Uterine smooth muscle cell (primary cell): Measurements from ENCODE around the gene TMEM30A. TPM values are rescaled to one million over a fixed set of nuclear protein-coding genes. Genes with fewer than 3 reads are reported as not detected.

Experiments used
- total RNA-seq: library from RNA; depleted of rRNA; stranded (reverse); fragments of >200 nt; gene quantifications from 2 replicates; pipeline ENCODE4 v1.2.3, GENCODE V29; 2014

Gene TMEM30A
- total RNA-seq: 202 and 217 TPM in 2 replicates

GRCh38 chr6:75284632-75285282 lies at the start of gene TMEM30A:
TSS of gene TMEM30A (minus strand) at chr6:75284792. CDS start at chr6:75284638, 154 bp downstream.

GRCh38 chr6:75243333-75244062 lies 41.1 kb downstream of the TMEM30A start, which contains the start of gene COX7A2:
TSS of gene COX7A2 (minus strand) at chr6:75243801. CDS start at chr6:75243734, 67 bp downstream.

GRCh38 chr6:75205776-75206575 lies 78.6 kb downstream of the TMEM30A start, which contains the start of gene COL12A1:
TSS of gene COL12A1 (minus strand) at chr6:75206053. CDS start at chr6:75202792, 3,261 bp downstream.

Other genes with a start within 250 kb of the TMEM30A start
- gene COL12A1, start 78.7 kb downstream of the TMEM30A start, total RNA-seq: 526 and 765 TPM in 2 replicates
- gene COX7A2, start 41.0 kb downstream of the TMEM30A start, total RNA-seq: 251 and 289 TPM in 2 replicates
- 0.62 and 1.4 TPM in 2 replicates for gene FILIP1, start 209.0 kb upstream of the TMEM30A start, total RNA-seq